AG08396 (cell line): ENCODE results near the gene PER2.

Experiments used
- DNase-seq: peaks from one replicate; pipeline ENCODE4 v3.0.0; 2012; ENCODE audit warnings: low spot score, mixed read lengths

PER2 gene

GRCh38 chr2:238243496-238244076 lies 44.8 kb downstream of the PER2 start:
- no peak for DNase-seq

GRCh38 chr2:238242731-238243495 lies 45.5 kb downstream of the PER2 start:
- DNase-seq = no peak

DNA sequence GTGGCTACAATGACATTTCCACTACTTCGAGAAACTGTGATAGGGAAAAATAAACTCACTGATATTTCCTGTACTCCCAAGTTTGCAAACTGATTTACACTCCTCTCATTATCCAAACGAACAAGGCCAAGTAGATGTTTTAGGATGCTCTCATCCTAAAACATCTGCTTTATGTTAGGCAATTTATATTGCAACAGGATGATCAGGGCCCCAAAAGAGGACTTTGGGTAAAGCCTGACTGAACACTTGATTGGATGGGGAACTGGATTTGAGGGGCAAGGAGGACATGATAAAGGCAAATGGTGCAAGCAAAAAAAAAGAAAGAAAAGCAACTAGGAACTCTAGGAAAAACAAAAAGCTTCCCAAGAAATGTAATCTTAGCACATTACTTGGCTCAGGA lies 46.4 kb downstream of the PER2 start:
- DNase-seq = no peak

DNA sequence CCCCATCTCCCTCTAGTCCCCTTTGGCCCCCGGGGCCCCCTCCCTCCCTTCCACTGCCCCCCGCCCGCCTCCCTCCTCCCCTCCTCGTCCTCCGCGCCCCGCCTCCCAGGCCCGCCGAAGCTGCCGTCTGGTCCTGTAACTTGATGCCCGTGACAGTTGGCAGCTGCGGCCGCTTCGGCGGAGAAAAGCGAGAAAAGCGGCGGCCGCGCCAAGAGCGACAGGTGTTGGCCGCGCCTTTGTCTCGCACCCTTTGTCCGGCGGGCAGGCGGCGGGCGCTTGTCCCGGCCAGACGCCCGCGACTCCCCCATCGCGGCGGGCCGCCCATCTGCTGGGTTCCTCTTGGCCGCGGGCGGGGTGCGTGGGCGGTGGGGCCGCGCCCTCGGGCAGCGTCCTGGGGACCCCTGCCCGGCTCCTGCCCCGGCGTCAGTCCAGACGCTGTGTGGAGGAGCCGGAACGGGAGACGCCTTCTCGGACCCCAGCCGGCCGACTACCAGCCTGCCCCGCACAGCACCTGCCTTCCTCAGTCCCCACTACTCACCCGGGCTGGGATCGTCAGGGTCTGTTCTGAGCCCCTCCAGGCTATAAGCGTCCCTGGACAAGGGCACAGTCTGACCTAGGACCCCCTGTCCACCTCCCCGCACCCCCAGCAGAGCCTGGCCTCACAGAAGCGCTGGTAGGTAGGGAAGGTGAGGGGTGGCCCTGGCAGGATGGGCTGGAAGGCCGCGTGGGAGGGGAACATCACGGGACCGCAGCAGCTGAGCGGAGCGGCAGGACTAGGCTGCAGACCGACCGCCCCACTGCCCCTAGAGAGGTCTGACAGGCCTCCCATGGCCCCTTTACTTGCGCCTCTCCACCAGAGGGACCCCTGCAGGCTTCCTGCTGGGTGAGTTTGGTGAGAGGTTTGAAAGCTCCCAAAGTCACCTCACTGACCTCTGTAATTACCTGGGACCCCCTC lies 47.4 kb downstream of the PER2 start:
- DNase-seq = peak; percentile 57

GRCh38 chr2:238239863-238240756 lies 48.3 kb downstream of the PER2 start, which contains the start of gene HES6:
TSS of gene HES6 (minus strand) at chr2:238240038. CDS start at chr2:238239905, 133 bp downstream.
- DNase-seq = peak; percentile 98

DNA sequence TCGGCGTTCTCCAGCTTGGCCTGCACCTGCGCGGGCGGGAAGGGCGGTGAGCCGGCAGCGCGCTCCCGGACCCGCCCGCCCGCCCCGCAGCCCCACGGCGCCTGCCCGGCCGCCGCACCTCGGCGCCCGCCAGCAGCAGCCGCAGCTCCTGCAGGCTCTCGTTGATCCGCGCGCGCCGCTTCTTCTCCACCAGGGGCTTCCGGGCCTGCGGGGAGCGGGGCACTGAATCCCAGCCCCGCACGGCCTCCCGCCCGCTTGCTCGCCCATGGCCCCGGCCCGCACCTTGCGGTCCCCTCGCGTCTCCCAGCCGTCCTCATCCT lies 48.9 kb downstream of the PER2 start:
- no peak for DNase-seq

GRCh38 chr2:238238766-238239542 lies 49.5 kb downstream of the PER2 start:
- DNase-seq = no peak

GRCh38 chr2:238238311-238238765 lies 50.1 kb downstream of the PER2 start:
- no peak for DNase-seq

GRCh38 chr2:238237431-238238135 lies 50.8 kb downstream of the PER2 start:
- DNase-seq = no peak

DNA sequence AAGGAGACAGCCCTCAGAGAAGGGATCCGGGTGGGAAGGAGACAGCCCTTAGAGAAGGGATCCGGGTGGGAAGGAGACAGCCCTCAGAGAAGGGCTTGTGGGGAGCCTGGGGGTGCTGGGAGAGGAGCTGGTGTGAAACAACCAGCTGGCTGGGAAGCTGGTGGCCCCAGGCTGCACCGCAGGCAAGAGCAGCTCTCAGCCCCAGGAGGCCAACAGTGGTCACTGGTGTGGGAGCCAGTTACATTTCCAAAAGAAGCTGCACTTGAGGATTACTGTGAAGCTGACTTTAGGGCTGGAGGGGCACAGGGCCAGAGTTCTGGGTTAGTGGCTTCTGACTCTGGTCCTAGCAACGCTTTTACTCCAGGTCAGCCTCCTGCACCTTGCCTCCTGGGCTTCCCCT lies 51.8 kb downstream of the PER2 start:
- DNase-seq = no peak

DNA sequence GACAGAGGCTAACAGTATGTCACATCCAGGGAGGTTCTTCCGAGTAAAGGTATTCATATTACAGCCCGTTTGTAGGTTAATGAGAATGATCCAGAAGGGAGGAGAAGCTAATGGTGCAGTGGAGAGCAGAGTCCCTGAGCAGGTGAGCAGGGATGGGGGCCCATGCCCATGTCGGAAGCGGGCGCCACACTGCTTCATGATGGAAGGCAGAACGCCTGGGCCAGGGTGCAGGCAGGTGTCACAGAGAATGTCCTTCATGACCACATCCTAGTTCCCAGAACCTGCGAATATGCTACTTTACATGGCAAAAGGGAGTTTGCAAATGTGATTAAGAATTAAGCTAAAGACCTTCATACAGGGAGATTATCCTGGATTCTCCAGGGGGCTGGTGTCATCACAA lies 52.6 kb downstream of the PER2 start:
- no peak for DNase-seq

DNA sequence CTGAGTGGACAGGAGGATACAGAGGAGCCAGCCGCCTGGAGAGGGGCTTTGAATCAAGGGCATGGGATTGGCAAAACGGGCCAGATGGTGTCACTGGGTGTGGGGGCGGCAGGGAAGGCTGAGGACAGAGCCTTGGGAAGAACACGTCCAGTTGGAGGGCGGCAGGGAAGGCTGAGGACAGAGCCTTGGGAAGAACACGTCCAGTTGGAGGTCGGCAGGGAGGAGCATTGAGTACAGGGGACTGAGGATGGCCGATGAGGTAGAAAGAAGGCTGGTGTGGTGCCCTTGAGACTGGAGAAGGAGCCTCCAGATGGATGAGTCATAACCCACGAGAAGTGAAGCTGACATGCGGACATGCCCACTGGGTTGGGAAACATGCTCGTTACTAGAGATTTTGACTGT lies 53.1 kb downstream of the PER2 start:
- DNase-seq = peak; percentile 62

DNA sequence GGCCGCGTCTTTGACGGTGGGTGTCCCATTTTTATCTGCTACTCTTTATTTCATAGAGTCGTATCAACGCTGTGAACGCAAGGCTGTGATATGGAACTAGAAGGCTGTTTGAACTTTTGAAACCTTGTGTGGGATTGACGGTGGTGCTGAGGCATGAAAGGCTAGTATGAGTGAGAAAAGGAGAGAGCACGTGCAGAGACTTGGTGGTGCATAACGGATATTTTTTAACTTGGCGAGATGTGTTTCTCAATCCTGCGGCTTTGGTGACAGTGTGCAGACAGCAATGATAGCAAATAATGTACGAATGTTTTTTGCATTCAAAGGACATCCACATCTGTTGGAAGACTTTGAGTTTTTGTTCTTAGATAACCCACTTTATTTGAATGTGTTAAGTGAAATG lies 54.8 kb downstream of the PER2 start:
- DNase-seq = no peak

DNA sequence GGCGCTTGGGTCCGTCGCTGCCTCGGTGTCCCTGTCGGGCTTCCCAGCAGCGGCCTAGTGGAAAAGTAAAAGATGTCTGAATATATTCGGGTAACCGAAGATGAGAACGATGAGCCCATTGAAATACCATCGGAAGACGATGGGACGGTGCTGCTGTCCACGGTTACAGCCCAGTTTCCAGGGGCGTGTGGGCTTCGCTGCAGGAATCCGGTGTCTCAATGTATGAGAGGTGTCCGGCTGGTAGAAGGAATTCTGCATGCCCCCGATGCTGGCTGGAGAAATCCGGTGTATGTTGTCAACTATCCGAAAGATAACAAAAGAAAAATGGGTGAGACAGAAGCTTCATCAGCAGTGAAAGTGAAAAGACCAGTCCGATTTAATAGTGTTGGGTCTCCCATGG lies 56.6 kb downstream of the PER2 start:
- DNase-seq = no peak

DNA sequence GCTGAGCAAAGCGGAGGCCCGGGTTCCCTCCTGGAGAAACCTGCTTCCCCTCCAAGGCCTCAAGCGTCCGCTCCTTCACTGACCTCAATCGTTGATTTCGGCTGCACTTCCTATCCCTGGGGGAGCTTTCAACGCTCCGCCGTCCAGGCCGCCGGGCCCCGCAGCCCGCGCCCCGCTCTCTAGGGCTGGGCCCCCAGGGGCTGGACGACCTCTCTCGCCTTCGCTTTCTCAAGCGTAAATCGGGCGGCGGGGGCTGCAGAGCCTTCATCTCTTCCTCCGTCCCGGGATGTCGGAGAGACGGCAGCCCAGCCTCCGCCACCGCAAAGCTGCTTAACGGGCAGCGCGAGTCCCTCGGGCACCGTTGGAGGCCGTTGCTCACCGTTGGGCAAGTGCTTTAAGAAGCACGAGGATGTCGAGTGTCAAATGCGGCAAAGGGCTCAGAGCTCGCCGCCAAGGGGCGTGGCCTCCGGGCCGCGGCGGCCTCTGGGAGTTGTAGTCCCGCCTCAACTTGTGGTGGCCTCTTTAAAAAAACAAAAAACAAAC lies 57.1 kb downstream of the PER2 start:
- DNase-seq = peak; percentile 74

- DNase-seq = no peak
Measured at GRCh38 chr2:238230699-238231098, 57.7 kb downstream of the PER2 start.

DNA sequence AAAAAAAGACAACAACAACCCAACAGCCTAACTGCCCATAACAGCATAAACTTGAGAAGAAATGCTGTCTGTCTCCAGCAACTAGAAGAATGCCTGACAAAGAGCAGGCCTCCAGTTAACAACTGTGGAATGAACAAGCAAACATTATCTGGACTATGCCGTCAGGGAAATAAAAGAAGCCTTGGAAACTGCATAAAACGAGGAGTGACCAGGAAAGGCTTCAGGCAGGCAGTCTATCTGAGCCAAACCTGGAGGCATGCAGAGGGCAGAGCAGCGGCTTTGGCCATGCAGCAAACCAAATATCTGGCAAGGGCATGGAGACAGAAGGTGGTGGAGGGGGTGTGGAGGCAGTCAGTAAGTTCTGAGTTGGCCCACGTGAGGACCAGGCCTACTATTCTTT lies 59.7 kb downstream of the PER2 start:
- no peak for DNase-seq

- no peak for DNase-seq
Measured at GRCh38 chr2:238227587-238228032, 60.8 kb downstream of the PER2 start.

- no peak for DNase-seq
Measured at GRCh38 chr2:238226698-238227586, 61.5 kb downstream of the PER2 start.
